T-helper 17 cell (primary cell): ENCODE data around the gene RFESD. TPM values are rescaled to one million over a fixed set of nuclear protein-coding genes. Genes with fewer than 3 reads are reported as not detected.
"Not testable (repeated sequence)": the region's sequence is repeated elsewhere in the genome, so short reads cannot be mapped to it uniquely, and the experiment has no call there.

Source experiments
- ATAC-seq: fragments of 150-1000 bp; cut with Tn5 transposase; 2 replicates; pipeline ENCODE4 v1.10.0; 2021; ENCODE audit warnings: mild to moderate bottlenecking, moderate library complexity
- DNase-seq, 3 donors: peaks; one replicate each; pipeline versions ENCODE4 v3.0.0 to v3.0.0-alpha.2; 2020 to 2021
- H3K9me3 ChIP-seq: one replicate; pipeline ENCODE4 v1.7.0; 2013; ENCODE audit warnings: low read length, mild to moderate bottlenecking; ENCODE audit not compliant: control insufficient read depth, poor library complexity, severe bottlenecking
- H3K27ac Mint-ChIP-seq: one replicate; pipeline ENCODE4 v1.8.0; 2022; ENCODE audit warnings: mild to moderate bottlenecking, moderate library complexity, mixed read lengths
- H3K27me3 Mint-ChIP-seq: one replicate; pipeline ENCODE4 v1.8.0; 2022; ENCODE audit warnings: mixed read lengths
- H3K36me3 Mint-ChIP-seq: one replicate; pipeline ENCODE4 v1.8.0; 2022; ENCODE audit warnings: low read depth, mixed read lengths
- H3K4me1 Mint-ChIP-seq: one replicate; pipeline ENCODE4 v1.8.0; 2022; ENCODE audit warnings: mild to moderate bottlenecking, mixed read lengths
- H3K4me3 Mint-ChIP-seq: one replicate; pipeline ENCODE4 v1.8.0; 2022; ENCODE audit warnings: mild to moderate bottlenecking, moderate library complexity, mixed read lengths
- total RNA-seq, 4 donors: library from RNA in 2 of 4; stranded (reverse) in 2 of 4; gene quantifications; one replicate each; pipeline ENCODE4 v1.2.3 and lab custom pipeline; 2022 to 2026

RFESD gene
- total RNA-seq, 2 donors from 2014 or later = 2.8 to 2.9 TPM

DNA sequence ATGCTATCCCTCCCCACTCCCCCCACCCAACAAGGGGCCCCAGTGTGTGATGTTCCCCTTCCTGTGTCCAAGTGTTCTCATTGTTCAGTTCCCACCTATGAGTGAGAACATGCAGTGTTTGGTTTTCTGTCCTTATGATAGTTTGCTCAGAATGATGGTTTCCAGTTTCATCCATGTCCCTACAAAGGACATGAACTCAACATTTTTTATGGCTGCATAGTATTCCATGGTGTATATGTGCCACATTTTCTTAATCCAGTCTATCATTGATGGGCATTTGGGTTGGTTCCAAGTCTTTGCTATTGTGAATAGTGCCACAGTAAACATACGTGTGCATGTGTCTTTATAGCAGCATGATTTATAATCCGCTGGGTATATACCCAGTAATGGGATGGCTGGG is 13.6 kb upstream of the RFESD start:
- not testable (repeated sequence) for DNase-seq, H3K36me3 Mint-ChIP-seq, ATAC-seq, H3K4me3 Mint-ChIP-seq, H3K9me3 ChIP-seq, H3K27me3 Mint-ChIP-seq
- H3K4me1 Mint-ChIP-seq = peaks cover 17% of the 10 kb centered on the region
- peak overlapping the region; percentile 89 for H3K27ac Mint-ChIP-seq

GRCh38 chr5:95633671-95634070 is 12.9 kb upstream of the RFESD start:
- no peak overlapping the region for H3K27ac Mint-ChIP-seq
- H3K36me3 Mint-ChIP-seq = peaks cover 2% of the 10 kb centered on the region
- no peaks in the 10 kb centered on the region for H3K9me3 ChIP-seq
- ATAC-seq (no peak), DNase-seq (no peak)
- H3K4me3 Mint-ChIP-seq = no peak overlapping the region
- H3K27me3 Mint-ChIP-seq = peaks cover 10% of the 10 kb centered on the region
- H3K4me1 Mint-ChIP-seq = peaks cover 21% of the 10 kb centered on the region

DNA sequence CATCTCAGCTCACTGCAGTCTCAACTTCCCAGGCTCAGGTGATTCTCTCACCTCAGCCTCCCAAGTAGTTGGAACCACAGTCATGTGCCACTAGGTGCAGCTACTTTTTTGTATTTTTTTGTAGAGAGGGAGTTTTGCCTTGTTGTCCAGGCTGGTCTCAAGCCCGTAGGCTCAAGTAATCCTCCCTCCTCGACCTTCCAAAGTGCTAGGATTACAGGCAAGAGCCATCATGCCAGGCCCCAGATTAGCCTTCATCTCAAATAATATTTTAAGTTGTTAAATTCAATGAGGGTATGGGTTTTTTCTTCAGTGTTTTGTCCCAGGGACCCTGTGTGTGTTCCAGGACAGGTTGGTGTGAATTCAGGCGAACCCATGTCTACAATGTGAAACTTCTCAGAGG is 12.5 kb upstream of the RFESD start:
- ATAC-seq (no peak), DNase-seq (no peak)
- Mint-ChIP-seq H3K36me3 (peaks cover 2% of the 10 kb centered on the region), H3K4me3 (no peak overlapping the region), H3K27me3 (peaks cover 14% of the 10 kb centered on the region), H3K4me1 (peaks cover 21% of the 10 kb centered on the region), H3K27ac (no peak overlapping the region)
- H3K9me3 ChIP-seq = no peaks in the 10 kb centered on the region

GRCh38 chr5:95638632-95639031 is 7.9 kb upstream of the RFESD start:
- Mint-ChIP-seq H3K36me3 (peaks cover 2% of the 10 kb centered on the region), H3K4me1 (peaks cover 4% of the 10 kb centered on the region), H3K27me3 (peaks cover 16% of the 10 kb centered on the region), H3K4me3 (no peak overlapping the region), H3K27ac (no peak overlapping the region)
- DNase-seq (no peak), ATAC-seq (no peak)
- no peaks in the 10 kb centered on the region for H3K9me3 ChIP-seq

GRCh38 chr5:95641741-95642220 is 4.8 kb upstream of the RFESD start:
- Mint-ChIP-seq H3K27me3 (peaks cover 11% of the 10 kb centered on the region), H3K27ac (no peak overlapping the region), H3K4me1 (peaks cover 17% of the 10 kb centered on the region), H3K4me3 (no peak overlapping the region), H3K36me3 (peaks cover 2% of the 10 kb centered on the region)
- no peaks in the 10 kb centered on the region for H3K9me3 ChIP-seq
- DNase-seq (no peak), ATAC-seq (no peak)

GRCh38 chr5:95643152-95643551 is 3.4 kb upstream of the RFESD start:
- Mint-ChIP-seq H3K4me1 (peaks cover 17% of the 10 kb centered on the region), H3K36me3 (peaks cover 2% of the 10 kb centered on the region), H3K27ac (peak overlapping the region; percentile 27), H3K4me3 (no peak overlapping the region), H3K27me3 (peaks cover 11% of the 10 kb centered on the region)
- no peaks in the 10 kb centered on the region for H3K9me3 ChIP-seq
- ATAC-seq (no peak), DNase-seq (no peak)

DNA sequence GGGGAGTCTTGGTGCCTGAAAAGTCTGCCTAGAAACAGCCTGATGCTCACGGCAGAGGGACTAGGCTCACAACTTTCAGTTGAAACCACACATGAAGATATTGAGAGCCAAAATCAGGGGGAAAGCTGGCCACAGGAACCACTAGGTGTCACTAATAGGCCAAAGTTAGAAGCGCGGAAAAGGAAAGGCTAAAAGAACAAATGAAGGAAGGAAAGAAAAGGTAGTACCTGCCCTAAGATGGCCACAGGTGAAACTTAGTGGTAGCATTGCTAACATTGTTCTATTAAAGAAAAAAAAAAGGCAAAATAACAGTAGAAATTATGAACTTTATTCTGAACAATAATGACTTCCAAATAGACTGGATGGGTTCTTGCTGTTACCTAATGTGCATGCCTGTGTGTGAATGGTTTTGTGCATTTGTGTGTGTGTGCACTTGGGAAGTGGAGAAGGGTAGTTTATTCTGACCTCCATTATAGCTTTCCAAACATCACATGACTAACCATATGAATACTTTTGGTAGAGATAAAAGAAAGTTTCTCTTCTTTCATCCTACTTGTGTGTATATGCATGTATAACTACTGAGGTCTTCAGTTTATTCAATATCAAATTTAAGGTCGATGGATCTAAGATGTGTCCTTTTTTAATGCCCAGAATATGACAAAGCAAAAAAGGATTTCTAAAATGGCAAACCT is 2.1 kb upstream of the RFESD start:
- DNase-seq (peak in 1 of 3 donors; percentile 7), ATAC-seq (peak; percentile 22)
- H3K36me3 Mint-ChIP-seq = no peaks in the 10 kb centered on the region
- peaks cover 16% of the 10 kb centered on the region for H3K4me1 Mint-ChIP-seq
- H3K27ac Mint-ChIP-seq = peak overlapping the region; percentile 77
- H3K9me3 ChIP-seq = no peaks in the 10 kb centered on the region
- no peak overlapping the region for H3K4me3 Mint-ChIP-seq
- H3K27me3 Mint-ChIP-seq = no peaks in the 10 kb centered on the region

DNA sequence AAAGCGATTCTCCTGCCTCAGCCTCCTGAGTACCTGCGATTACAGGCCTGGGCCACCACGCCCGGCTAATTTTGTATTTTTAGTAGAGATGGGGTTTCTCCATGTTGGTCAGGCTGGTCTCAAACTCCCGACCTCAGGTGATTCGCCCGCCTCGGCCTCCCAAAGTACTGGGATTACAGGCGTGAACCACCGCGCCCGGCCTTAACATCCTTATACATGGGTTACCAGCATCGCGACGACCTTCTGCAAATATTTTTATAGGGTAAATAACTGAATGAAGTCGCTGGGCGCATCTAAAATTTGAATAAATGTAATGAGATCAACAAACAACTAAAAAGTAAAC is 380 bp upstream of the RFESD start:
- Mint-ChIP-seq H3K4me3 (peak overlapping the region; percentile 85), H3K27ac (peak overlapping the region; percentile 68), H3K4me1 (peaks cover 23% of the 10 kb centered on the region)
- ATAC-seq, H3K9me3 ChIP-seq, H3K27me3 Mint-ChIP-seq, DNase-seq, H3K36me3 Mint-ChIP-seq: not testable (repeated sequence)

DNA sequence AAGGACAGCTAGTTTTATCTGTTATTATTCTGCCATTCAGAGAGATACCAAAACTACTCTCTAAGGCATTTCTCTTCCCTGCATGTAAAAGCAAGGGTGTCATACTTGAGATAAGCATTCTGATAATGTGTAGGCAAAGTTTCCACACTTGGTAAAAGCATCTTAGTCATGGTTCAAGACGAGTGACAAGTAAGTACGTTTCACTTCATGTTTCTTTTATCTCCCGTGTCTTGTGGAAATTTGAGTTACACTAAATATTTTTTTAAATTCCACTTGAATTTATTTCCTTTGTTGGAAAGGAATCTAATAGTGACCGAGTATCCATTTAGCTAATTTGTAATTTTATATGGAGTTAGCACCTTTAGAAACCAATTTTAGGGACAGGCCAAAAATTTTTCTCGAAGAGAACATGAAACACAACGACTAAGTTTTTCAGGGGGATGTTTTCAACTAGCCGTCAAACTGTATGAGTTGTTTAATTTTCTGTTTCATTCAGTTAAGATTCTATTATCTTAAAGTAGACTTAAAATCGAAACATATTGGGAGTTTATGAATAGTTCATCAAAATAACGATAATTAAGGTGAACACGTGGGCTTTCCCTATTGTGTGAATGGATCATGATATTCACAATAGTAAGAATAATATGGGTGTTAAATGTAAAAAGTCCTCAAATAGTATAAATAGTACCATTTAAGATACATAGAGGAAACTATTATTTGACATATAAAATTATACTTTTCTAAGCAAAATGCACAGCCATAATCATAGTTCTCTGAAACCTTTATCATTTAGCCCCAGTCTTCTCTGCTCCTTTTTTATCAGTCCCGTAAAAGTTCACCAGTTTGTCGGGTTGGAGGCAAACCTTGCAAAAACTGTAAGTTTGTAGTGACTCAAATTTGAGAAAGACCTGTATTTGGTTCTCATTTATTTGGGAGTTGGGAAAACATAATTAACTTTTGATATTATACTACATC is 1.6 kb downstream of the RFESD start:
- peaks cover 11% of the 10 kb centered on the region for H3K36me3 Mint-ChIP-seq
- no peak overlapping the region for H3K4me3 Mint-ChIP-seq
- DNase-seq (no peak), ATAC-seq (no peak)
- H3K27ac Mint-ChIP-seq = no peak overlapping the region
- no peaks in the 10 kb centered on the region for H3K27me3 Mint-ChIP-seq
- peaks cover 23% of the 10 kb centered on the region for H3K4me1 Mint-ChIP-seq
- no peaks in the 10 kb centered on the region for H3K9me3 ChIP-seq

DNA sequence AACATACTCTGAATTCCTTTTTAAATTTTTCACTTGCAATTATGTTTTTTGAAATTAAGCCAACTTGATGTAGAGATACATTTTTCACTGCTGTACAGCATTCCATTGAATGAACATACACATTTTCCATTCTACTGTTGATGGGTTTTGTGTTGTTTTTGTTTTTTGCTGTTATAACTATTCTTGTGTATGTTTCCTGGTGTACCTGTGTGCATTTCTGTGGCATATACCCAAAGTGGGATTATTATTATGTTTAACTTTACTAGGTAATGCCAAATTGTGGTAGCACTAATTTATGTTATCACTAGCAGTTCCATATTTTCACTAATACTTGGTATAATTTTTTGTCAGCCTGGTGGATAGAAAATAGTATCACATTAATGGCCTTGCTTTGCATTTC is 2.7 kb downstream of the RFESD start:
- ATAC-seq (no peak), DNase-seq (no peak)
- H3K4me1 Mint-ChIP-seq = peaks cover 19% of the 10 kb centered on the region
- H3K27me3 Mint-ChIP-seq = no peaks in the 10 kb centered on the region
- no peak overlapping the region for H3K27ac Mint-ChIP-seq
- H3K36me3 Mint-ChIP-seq = peaks cover 11% of the 10 kb centered on the region
- no peaks in the 10 kb centered on the region for H3K9me3 ChIP-seq
- H3K4me3 Mint-ChIP-seq = no peak overlapping the region

DNA sequence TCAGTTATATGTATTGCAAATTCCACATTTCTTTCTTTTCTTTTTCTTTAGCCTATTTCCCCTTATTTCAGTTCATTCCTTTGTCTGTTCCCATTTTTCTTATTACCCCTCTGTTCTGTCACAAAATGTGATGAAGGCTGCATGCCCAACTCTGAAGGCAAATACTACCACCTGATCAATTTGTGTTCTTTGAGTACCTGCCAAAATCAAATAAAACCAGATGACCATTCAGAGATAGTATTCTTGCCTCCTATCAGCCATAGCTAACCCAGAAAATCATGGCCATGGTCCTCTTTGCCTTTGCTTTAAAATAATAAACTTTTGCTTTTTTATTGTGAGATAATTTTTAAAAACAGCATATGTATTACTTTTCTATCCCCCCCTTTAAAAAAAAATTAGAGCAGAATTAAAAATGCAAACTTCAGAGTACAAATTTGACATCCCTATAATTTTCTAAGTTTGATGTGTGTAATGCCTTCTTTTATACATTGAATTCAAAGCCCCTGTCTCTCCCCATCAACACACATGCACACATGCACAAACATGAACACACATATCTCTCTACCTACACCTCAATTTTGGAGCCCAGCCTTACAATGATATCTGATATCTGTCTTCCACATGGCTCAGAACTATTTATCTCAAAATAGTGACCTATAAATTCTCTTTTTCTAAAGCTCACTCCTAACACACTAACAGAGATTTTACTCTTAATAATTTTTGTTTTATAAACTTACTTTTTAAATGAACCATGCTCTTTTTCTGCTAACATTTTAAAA is 3.5 kb downstream of the RFESD start:
- no peaks in the 10 kb centered on the region for H3K9me3 ChIP-seq
- Mint-ChIP-seq H3K27me3 (no peaks in the 10 kb centered on the region), H3K4me3 (no peak overlapping the region), H3K4me1 (peaks cover 15% of the 10 kb centered on the region), H3K36me3 (peaks cover 11% of the 10 kb centered on the region), H3K27ac (peak overlapping the region; percentile 47)
- DNase-seq (no peak), ATAC-seq (no peak)

GRCh38 chr5:95652849-95653248 is 6.3 kb downstream of the RFESD start:
- H3K36me3 Mint-ChIP-seq = peaks cover 11% of the 10 kb centered on the region

GRCh38 chr5:95654196-95654595 is 7.6 kb downstream of the RFESD start:
- H3K4me3 Mint-ChIP-seq = no peak overlapping the region
- H3K27me3 Mint-ChIP-seq = no peaks in the 10 kb centered on the region
- no peak overlapping the region for H3K27ac Mint-ChIP-seq
- H3K36me3 Mint-ChIP-seq = peaks cover 11% of the 10 kb centered on the region
- no peaks in the 10 kb centered on the region for H3K9me3 ChIP-seq
- ATAC-seq (no peak), DNase-seq (no peak)
- H3K4me1 Mint-ChIP-seq = peaks cover 9% of the 10 kb centered on the region

More at GRCh38 chr5:95652849-95653248, 6.3 kb downstream of the RFESD start:
- no peak for ATAC-seq
- Mint-ChIP-seq H3K27me3 (no peaks in the 10 kb centered on the region), H3K4me1 (peaks cover 9% of the 10 kb centered on the region), H3K27ac (no peak overlapping the region), H3K4me3 (no peak overlapping the region)
- no peaks in the 10 kb centered on the region for H3K9me3 ChIP-seq
- no peak for DNase-seq
